GM19238 (cell line): ENCODE data around the gene SEM1.
"Not testable (repeated sequence)": the region's sequence is repeated elsewhere in the genome, so short reads cannot be mapped to it uniquely, and the experiment has no call there.

Experiments
- DNase-seq: peaks from one replicate; pipeline ENCODE4 v3.0.0; 2011; ENCODE audit warnings: low spot score; ENCODE audit not compliant: insufficient read length

The SEM1 gene

GRCh38 chr7:96707901-96708774 is 1.5 kb downstream of the SEM1 start:
- no peak for DNase-seq

GRCh38 chr7:96701258-96701657 is 8.4 kb downstream of the SEM1 start:
- no peak for DNase-seq

GRCh38 chr7:96700516-96700915 is 9.1 kb downstream of the SEM1 start:
- no peak for DNase-seq

GRCh38 chr7:96699219-96699871 is 10.3 kb downstream of the SEM1 start:
- DNase-seq, result no peak

GRCh38 chr7:96698449-96698848 is 11.2 kb downstream of the SEM1 start:
- DNase-seq, result not testable (repeated sequence)

- no peak for DNase-seq
Measured at GRCh38 chr7:96697822-96698221, 11.8 kb downstream of the SEM1 start.

- DNase-seq, result no peak
Measured at GRCh38 chr7:96695581-96695980, 14.1 kb downstream of the SEM1 start.

GRCh38 chr7:96694082-96694481 is 15.6 kb downstream of the SEM1 start:
- DNase-seq, result no peak

- no peak for DNase-seq
Measured at GRCh38 chr7:96691702-96692101, 17.9 kb downstream of the SEM1 start.

GRCh38 chr7:96689414-96689813 is 20.2 kb downstream of the SEM1 start:
- no peak for DNase-seq

- DNase-seq, result no peak
Measured at GRCh38 chr7:96686305-96686704, 23.3 kb downstream of the SEM1 start.

GRCh38 chr7:96685755-96686154 is 23.9 kb downstream of the SEM1 start:
- DNase-seq, result no peak

GRCh38 chr7:96685353-96685752 is 24.3 kb downstream of the SEM1 start:
- DNase-seq, result no peak

GRCh38 chr7:96679886-96680285 is 29.8 kb downstream of the SEM1 start:
- DNase-seq, result no peak

- DNase-seq, result no peak
Measured at GRCh38 chr7:96676919-96677318, 32.7 kb downstream of the SEM1 start.

GRCh38 chr7:96675548-96675947 is 34.1 kb downstream of the SEM1 start:
- no peak for DNase-seq

GRCh38 chr7:96674565-96674964 is 35.1 kb downstream of the SEM1 start:
- no peak for DNase-seq

GRCh38 chr7:96671854-96672253 is 37.8 kb downstream of the SEM1 start:
- DNase-seq, result no peak

GRCh38 chr7:96670338-96671289 is 39.0 kb downstream of the SEM1 start:
- DNase-seq, result no peak

- no peak for DNase-seq
Measured at GRCh38 chr7:96669812-96670211, 39.8 kb downstream of the SEM1 start.

GRCh38 chr7:96667026-96667425 is 42.6 kb downstream of the SEM1 start:
- DNase-seq, result no peak

GRCh38 chr7:96665689-96666088 is 44.0 kb downstream of the SEM1 start:
- no peak for DNase-seq
